HG03103 (cell line): ENCODE measurements around the gene IL2RA.
"Not testable (repeated sequence)": the region's sequence is repeated elsewhere in the genome, so short reads cannot be mapped to it uniquely, and the experiment has no call there.

Experiments
- ATAC-seq: cut with Tn5 transposase; IDR thresholded peaks from one replicate; pipeline ENCODE4 v1.9.1; 2021; ENCODE audit warnings: low read depth; ENCODE audit not compliant: unreplicated experiment

IL2RA gene

DNA sequence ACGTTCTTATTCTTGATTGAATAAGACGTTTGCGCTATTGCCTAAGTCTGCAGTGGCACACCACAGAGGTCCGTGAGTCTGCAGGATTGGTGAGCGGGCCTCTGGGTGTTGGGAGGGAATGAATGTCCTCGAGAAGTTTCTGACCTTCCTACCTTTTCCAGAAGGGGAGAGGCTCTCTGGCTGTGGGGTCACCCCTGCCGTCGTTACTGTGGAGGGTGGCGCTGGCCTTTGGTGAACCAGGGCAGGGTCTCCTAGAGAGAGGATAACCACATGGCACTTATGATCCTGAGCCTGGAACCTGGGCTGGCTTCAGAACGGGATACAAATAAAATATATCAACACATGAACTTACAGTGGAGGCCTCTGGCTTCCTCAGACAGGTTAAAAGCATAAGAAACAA lies 98.6 kb downstream of the IL2RA start:
- ATAC-seq, result no peak

DNA sequence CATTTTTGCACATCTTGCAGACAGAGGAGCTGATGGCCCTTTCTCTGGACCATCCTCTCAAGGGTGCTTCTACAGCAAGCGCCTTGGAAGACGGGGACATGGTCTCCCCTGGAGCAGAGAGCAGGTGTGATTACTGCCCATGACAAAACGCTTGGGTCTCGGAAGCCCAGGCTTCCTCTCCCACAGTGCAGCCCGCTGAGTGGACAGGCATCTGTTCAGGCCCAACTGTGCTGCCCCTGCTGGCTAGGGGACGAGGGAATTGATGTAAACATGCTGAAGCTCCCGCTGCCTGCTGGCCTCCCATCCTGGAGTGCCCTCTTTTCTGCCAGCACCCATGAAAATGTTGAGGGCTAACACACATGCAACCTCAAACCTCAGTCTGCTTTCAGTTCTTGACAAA lies 99.1 kb downstream of the IL2RA start:
- ATAC-seq, result no peak

DNA sequence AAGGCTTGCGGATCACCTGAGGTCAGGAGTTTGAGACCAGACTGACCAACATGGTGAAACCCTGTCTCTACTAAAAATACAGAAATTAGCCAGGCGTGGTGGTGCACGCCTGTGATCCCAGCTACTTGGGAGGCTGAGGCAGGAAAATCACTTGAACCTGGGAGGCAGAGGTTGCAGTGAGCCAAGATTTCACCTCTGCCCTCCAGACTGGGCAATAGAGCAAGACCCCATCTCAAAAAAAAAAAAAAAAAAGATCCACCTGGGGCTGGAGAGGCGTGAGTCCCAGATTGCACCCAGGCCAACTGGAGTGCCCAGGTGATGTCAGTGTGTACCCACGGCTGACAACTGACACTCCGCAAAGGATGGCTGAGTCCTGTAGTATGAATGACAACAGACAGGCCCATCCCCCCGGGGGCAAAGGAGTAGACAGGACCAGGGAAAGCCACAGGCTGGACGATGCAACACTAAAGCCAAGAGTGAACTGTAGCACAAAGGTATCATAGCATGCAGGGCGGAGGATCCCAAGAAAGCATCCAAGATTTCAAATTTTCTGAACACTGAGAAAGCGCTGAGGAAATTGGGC lies 99.7 kb downstream of the IL2RA start:
- ATAC-seq, result not testable (repeated sequence)

DNA sequence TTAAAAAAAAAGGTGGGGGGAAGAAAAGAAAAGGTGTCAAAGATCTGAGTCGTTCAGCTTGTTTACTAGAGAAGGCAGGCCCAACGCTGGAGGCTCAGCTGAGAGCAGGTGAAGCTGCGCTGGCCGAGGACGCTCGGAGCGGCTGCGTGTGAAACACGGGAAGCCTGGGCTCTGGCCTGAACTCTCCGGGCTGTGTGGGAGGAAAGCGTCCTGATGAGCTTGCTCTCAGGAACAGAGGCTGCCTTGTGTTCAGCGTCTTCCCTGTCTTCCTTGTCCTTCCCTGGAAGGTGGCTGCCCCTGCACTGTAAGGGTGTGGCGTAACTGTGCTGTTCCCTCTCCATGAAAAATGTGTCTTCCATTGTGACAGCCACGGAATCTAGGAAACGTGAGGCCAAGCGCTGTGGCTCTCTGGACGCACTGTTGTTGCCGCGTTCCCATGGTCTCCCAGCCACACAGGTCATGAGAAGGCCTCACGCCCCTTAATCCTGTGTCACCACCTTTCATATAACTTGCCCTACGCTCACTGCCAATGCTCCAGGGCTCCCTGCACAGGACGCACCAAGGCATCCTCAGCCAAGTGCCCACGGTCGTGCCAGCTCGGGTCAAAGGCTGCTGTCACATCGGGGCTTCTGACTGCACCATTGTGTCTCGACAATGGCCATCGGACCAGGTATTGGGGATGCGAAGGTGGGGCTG lies 100.6 kb downstream of the IL2RA start:
- no peak for ATAC-seq

DNA sequence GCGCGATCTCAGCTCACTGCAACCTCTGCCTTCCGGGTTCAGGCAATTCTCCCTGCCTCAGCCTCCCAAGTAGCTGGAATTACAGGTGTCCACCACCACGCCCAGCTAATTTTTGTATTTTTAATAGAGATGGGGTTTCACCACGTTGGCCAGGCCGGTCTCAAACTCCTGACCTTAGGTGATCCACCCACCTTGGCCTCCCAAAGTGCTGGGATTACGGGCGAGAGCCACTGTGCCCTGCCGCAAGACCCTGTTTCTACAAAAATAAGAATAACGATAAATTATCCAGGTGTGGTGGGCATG lies 101.2 kb downstream of the IL2RA start:
- ATAC-seq, result not testable (repeated sequence)
